Naive thymus-derived CD4-positive, alpha-beta T cell (primary cell): ENCODE data around the gene SLC37A4. TPM values are rescaled to one million over a fixed set of nuclear protein-coding genes. Genes with fewer than 3 reads are reported as not detected.
"Not testable (repeated sequence)": the region's sequence is repeated elsewhere in the genome, so short reads cannot be mapped to it uniquely, and the experiment has no call there.

Source experiments
- ATAC-seq: fragments of 150-1000 bp; cut with Tn5 transposase; 2 replicates; pipeline ENCODE4 v1.10.0; 2021; ENCODE audit warnings: mild to moderate bottlenecking, moderate library complexity
- CTCF ChIA-PET: fragments of 350-600 bp; sonication (Branson Sonifier 250); formaldehyde crosslinking; loops from one replicate; lab custom pipeline; 2021; ENCODE audit warnings: antibody characterized with exemption; lab: Charles Lee
- POLR2A ChIA-PET: fragments of 350-600 bp; sonication (Branson Sonifier 250); formaldehyde crosslinking; loops from one replicate; lab custom pipeline; 2021; ENCODE audit warnings: antibody characterized with exemption, inconsistent platforms; lab: Charles Lee
- DNase-seq, 9 donors: peaks; one replicate each; pipeline versions ENCODE4 v3.0.0 to v3.0.0-alpha.2; 2020 to 2022; ENCODE audit warnings: mixed read lengths in 1 of 9
- H3K27ac ChIP-seq: one replicate; pipeline ENCODE4 v1.7.0; 2013; ENCODE audit warnings: mild to moderate bottlenecking, low read depth, low read length, moderate library complexity
- H3K27me3 ChIP-seq, 2 donors: one replicate each; pipeline ENCODE4 v1.7.0; 2013; ENCODE audit warnings: low read length in 2 of 2, mild to moderate bottlenecking in 2 of 2, moderate library complexity in 2 of 2; ENCODE audit not compliant: control insufficient read depth in 2 of 2, insufficient read depth in 2 of 2
- H3K36me3 ChIP-seq, 3 experiments: 1 replicate in 2 of 3; 2 replicates in 1 of 3; pipeline ENCODE4 v1.7.0; 2013; ENCODE audit warnings: low read length in 3 of 3, mild to moderate bottlenecking in 3 of 3, moderate library complexity in 1 of 3; ENCODE audit not compliant: insufficient read depth in 3 of 3, control insufficient read depth in 2 of 3
- H3K4me1 ChIP-seq, 2 donors: one replicate each; pipeline ENCODE4 v1.7.0; 2013; ENCODE audit warnings: low read length in 2 of 2, mild to moderate bottlenecking in 2 of 2, moderate library complexity in 1 of 2; ENCODE audit not compliant: control insufficient read depth in 2 of 2, insufficient read depth in 2 of 2
- H3K4me3 ChIP-seq: 2 replicates; pipeline ENCODE4 v1.7.0; 2013; ENCODE audit warnings: mild to moderate bottlenecking, low read length
- H3K9me3 ChIP-seq, 3 experiments: 1 replicate in 2 of 3; 2 replicates in 1 of 3; pipeline ENCODE4 v1.7.0; 2013; ENCODE audit warnings: low read length in 3 of 3; ENCODE audit not compliant: control insufficient read depth in 2 of 3
- H3K27ac Mint-ChIP-seq, 9 donors: one replicate each; pipeline ENCODE4 v1.8.0; 2020 to 2022; ENCODE audit warnings: mixed read lengths in 9 of 9, mild to moderate bottlenecking in 8 of 9, moderate library complexity in 5 of 9, inconsistent platforms in 2 of 9
- H3K27me3 Mint-ChIP-seq, 5 donors: one replicate each; pipeline ENCODE4 v1.8.0; 2021 to 2022; ENCODE audit warnings: mixed read lengths in 5 of 5, mild to moderate bottlenecking in 1 of 5
- H3K36me3 Mint-ChIP-seq, 5 donors: one replicate each; pipeline ENCODE4 v1.8.0; 2020 to 2022; ENCODE audit warnings: mixed read lengths in 5 of 5, mild to moderate bottlenecking in 3 of 5, inconsistent platforms in 1 of 5
- H3K4me1 Mint-ChIP-seq, 7 donors: one replicate each; pipeline ENCODE4 v1.8.0; 2020 to 2022; ENCODE audit warnings: mixed read lengths in 7 of 7, mild to moderate bottlenecking in 3 of 7, inconsistent platforms in 1 of 7
- H3K4me3 Mint-ChIP-seq, 10 donors: one replicate each; pipeline ENCODE4 v1.8.0; 2020 to 2022; ENCODE audit warnings: mild to moderate bottlenecking in 10 of 10, mixed read lengths in 10 of 10, moderate library complexity in 6 of 10, inconsistent platforms in 2 of 10
- H3K9me3 Mint-ChIP-seq, 11 donors: one replicate each; pipeline ENCODE4 v1.8.0; 2020 to 2022; ENCODE audit warnings: mixed read lengths in 11 of 11, mild to moderate bottlenecking in 4 of 11, inconsistent platforms in 1 of 11, moderate library complexity in 1 of 11
- intact Hi-C, 2 donors: fragments of 100-400 bp; cut with micrococcal nuclease; formaldehyde crosslinking; loops; one replicate each; pipeline ENCODE4 v1.15.1; 2023
- polyA plus RNA-seq, 2 donors: library from polyadenylated mRNA; unstranded; fragments of 300-500 nt; fragmentation: Illumina TruSeq; gene quantifications; one replicate each; pipeline ENCODE4 v1.2.3, GENCODE V29; 2021
- total RNA-seq, 6 experiments: library from RNA in 5 of 6; stranded (reverse) in 5 of 6; gene quantifications; 1 replicate in 5 of 6; 2 replicates in 1 of 6; pipeline ENCODE4 v1.2.3 and lab custom pipeline; 2021 to 2026

Gene SLC37A4
- total and polyA plus RNA-seq, 7 experiments from 2014 or later: 7.1 to 20.8 (median 13.1) TPM

DNA sequence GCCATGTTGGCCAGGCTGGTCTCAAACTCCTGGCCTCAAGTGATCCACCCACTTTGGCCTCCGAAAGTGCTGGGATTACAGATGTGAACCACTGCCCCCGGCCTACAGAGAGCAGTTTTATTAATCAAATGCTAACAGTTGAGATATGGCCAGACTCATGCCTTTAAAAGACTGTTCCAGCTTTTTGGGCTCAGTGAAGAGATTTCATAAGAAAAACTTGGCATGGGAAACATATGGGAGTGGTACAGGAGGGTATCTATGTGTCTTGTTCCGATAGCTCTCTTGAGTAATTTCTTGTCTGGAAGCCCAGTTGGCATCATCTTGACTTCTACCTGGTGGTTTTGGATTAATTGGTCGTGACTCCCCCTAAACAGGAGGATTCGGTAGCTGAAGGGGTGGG lies 8.2 kb upstream of the SLC37A4 start:
- H3K27ac Mint-ChIP-seq: no peak overlapping the region
- H3K9me3 ChIP-seq: no peaks in the 10 kb centered on the region
- no peaks in the 10 kb centered on the region for H3K36me3 Mint-ChIP-seq
- H3K27me3 ChIP-seq: no peaks in the 10 kb centered on the region
- ChIA-PET CTCF (interaction anchor here (0.6 kb wide), 1 partner anchor 200 kb away, joined by 3 read pairs; no protein-coding TSS in a partner anchor), POLR2A (interaction anchor here (1.3 kb wide), 1 partner anchor 18 kb away, joined by 3 read pairs; the partner anchor contains the start of gene HYOU1)
- H3K27ac ChIP-seq: no peak overlapping the region
- no peaks in the 10 kb centered on the region for H3K27me3 Mint-ChIP-seq
- H3K4me3 ChIP-seq: no peak overlapping the region
- DNase-seq: no peak
- peaks cover 0 to 4% (median 0%) of the 10 kb centered on the region in 7 donors for H3K4me1 Mint-ChIP-seq
- H3K9me3 Mint-ChIP-seq: no peaks in the 10 kb centered on the region
- no peak for ATAC-seq
- H3K4me1 ChIP-seq: no peaks in the 10 kb centered on the region
- no peaks in the 10 kb centered on the region for H3K36me3 ChIP-seq
- intact Hi-C loops: no loop called here
- H3K4me3 Mint-ChIP-seq: no peak overlapping the region

DNA sequence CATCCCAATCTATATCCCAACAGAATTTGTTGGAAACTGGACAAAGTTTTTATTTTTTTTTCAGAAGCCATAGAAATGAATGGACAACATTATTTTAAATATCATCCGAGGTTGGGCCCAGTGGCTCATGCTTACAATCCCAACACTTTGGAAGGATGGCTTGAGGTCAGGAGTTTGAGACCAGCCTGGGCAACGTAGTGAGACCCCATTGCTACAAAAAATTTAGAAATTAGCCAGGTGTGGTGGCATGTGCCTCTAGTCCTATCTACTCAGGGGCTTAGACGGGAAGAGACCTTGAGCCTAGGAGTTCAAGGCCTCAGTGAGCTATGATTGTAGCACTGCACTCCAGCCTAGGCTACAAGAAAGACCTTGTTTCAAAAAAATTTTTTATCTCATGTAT lies 4.1 kb upstream of the SLC37A4 start:
- POLR2A ChIA-PET: interaction anchor here (1.2 to 1.7 kb wide), 3 partner anchors 11 to 50 kb away, joined by 3 to 5 read pairs (median 3); partner anchors contain the start of genes HMBS and TRAPPC4

DNA sequence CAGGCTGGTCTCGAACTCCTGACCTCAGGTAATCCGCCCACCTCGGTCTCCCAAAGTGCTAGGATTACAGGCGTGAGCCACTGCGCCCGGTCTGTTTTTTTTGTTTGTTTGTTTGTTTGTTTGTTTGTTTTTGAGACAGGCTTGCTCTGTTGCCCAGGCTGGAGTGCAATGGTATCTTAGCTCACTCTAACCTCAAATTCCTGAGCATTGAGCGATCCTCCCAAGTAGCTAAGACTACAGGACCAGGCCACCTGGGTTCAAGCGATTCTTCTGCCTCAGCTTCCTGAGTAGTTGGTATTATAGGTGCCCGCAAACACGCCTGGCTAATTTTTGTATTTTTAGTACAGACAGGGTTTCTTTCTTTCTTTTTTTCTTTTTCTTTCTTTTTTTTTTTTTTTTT lies 2.7 kb upstream of the SLC37A4 start:
- H3K4me3 ChIP-seq, H3K27me3 ChIP-seq, CTCF ChIA-PET, H3K27me3 Mint-ChIP-seq, H3K36me3 ChIP-seq, intact Hi-C loops, DNase-seq, H3K9me3 ChIP-seq, H3K9me3 Mint-ChIP-seq, H3K4me3 Mint-ChIP-seq, H3K27ac ChIP-seq, H3K36me3 Mint-ChIP-seq, H3K27ac Mint-ChIP-seq, ATAC-seq: not testable (repeated sequence)
- POLR2A ChIA-PET: interaction anchor here (0.8 to 1.7 kb wide), 2 partner anchors 9 to 10 kb away, joined by 3 to 4 read pairs; no protein-coding TSS in a partner anchor
- peaks cover 0 to 10% of the 10 kb centered on the region in 2 donors for H3K4me1 ChIP-seq
- peaks cover 12 to 17% (median 15%) of the 10 kb centered on the region in 7 donors for H3K4me1 Mint-ChIP-seq

More for the DNA sequence above, 4.1 kb upstream of the SLC37A4 start:
- no peaks in the 10 kb centered on the region for H3K9me3 ChIP-seq
- Mint-ChIP-seq H3K9me3 (no peaks in the 10 kb centered on the region), H3K36me3 (no peaks in the 10 kb centered on the region), H3K27me3 (no peaks in the 10 kb centered on the region), H3K4me1 (peaks cover under 1 to 5% (median 3%) of the 10 kb centered on the region in 7 donors), H3K27ac (no peak overlapping the region), H3K4me3 (no peak overlapping the region)
- no peak for ATAC-seq
- H3K27me3 ChIP-seq: no peaks in the 10 kb centered on the region
- peaks cover 0 to 2% of the 10 kb centered on the region in 2 donors for H3K4me1 ChIP-seq
- no peak for DNase-seq
- CTCF ChIA-PET: no interaction called here
- H3K4me3 ChIP-seq: no peak overlapping the region
- H3K27ac ChIP-seq: no peak overlapping the region
- intact Hi-C loops: no loop called here
- H3K36me3 ChIP-seq: peaks cover 0 to 3% (median 0%) of the 10 kb centered on the region in 3 experiments

DNA sequence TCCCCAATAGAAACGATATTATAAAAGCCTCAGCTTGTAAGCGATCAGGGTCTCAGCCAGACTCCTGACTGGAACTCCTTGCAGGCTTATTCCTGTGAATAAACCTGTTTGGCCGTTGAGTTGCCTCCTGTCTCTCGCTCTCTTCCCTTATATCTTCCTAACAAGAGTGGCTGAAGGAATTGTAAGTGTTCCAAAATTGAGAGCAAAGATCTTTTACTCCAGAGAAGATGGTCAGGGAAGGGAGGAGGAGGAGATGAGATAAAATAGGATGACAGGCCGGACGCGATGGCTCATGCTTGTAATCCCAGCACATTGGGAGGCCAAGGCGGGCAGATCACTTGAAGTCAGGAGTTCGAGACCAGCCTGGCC lies 1.2 kb upstream of the SLC37A4 start:
- intact Hi-C loops: loop anchor here (2.0 kb wide), 4 partner anchors 35 to 75 kb away; partner anchors contain the start of genes HMBS (in 1 of the 2), UPK2 (in 1 of the 2) and VPS11 (in 1 of the 2)
- no peaks in the 10 kb centered on the region for H3K27me3 Mint-ChIP-seq
- H3K4me1 ChIP-seq: peaks cover 0 to 10% of the 10 kb centered on the region in 2 donors
- peaks cover 0 to 1% (median 0%) of the 10 kb centered on the region in 5 donors for H3K36me3 Mint-ChIP-seq
- ChIA-PET POLR2A (interaction anchor here (0.8 to 5.6 kb wide), 5 partner anchors 9 to 34 kb away, joined by 3 to 67 read pairs (median 5); partner anchors contain the start of genes CENATAC, RPS25 and TRAPPC4), CTCF (interaction anchor here (0.8 kb wide), 1 partner anchor 16 kb away, joined by 3 read pairs; no protein-coding TSS in a partner anchor)
- peak overlapping the region in 5 of 10 donors; percentile 13 to 81 (median 74) for H3K4me3 Mint-ChIP-seq
- H3K9me3 Mint-ChIP-seq: no peaks in the 10 kb centered on the region
- no peak for ATAC-seq
- H3K4me1 Mint-ChIP-seq: peaks cover 12 to 22% (median 15%) of the 10 kb centered on the region in 7 donors
- DNase-seq: no peak
- H3K4me3 ChIP-seq: no peak overlapping the region
- H3K9me3 ChIP-seq: no peaks in the 10 kb centered on the region
- H3K27me3 ChIP-seq: no peaks in the 10 kb centered on the region
- H3K27ac Mint-ChIP-seq: peak overlapping the region in 3 of 9 donors; percentile 57 to 69 (median 64)
- H3K27ac ChIP-seq: no peak overlapping the region
- peaks cover 0 to 13% (median 0%) of the 10 kb centered on the region in 3 experiments for H3K36me3 ChIP-seq

DNA sequence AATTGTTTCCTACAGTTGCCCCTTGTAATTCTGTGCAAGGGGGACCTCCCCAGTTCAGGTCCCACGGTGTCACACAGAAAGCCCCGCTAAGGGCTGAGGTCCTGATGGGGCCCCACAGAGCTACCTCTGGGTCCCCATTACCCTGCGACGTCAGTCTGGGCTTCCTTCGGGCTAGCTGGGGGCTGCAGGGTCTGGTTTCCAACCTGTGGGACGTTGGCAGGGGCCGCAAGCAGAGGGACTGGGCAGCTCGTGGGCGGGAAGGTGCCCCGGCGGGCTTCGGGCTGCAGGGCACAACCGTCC lies 698 bp downstream of the SLC37A4 start:
- intact Hi-C loops: loop anchor here (1.0 to 2.0 kb wide), 13 partner anchors 12 to 175 kb away; partner anchors contain the start of genes CENATAC (in 2 of the 2), HMBS (in 2 of the 2), HYOU1 (in 2 of the 2) and RPS25 (in 2 of the 2)
- peaks cover 0 to 6% (median 3%) of the 10 kb centered on the region in 5 donors for H3K36me3 Mint-ChIP-seq
- Histone ChIP-seq H3K27me3 (no peaks in the 10 kb centered on the region), H3K36me3 (peaks cover 0 to 25% (median 5%) of the 10 kb centered on the region in 3 experiments), H3K4me1 (peaks cover 0 to 10% of the 10 kb centered on the region in 2 donors), H3K4me3 (peak overlapping the region; percentile 91), H3K9me3 (no peaks in the 10 kb centered on the region), H3K27ac (peak overlapping the region; percentile 79)
- CTCF ChIA-PET: interaction anchor here (1.0 to 1.3 kb wide), 2 partner anchors 11 to 27 kb away, joined by 3 to 5 read pairs; partner anchors contain the start of genes HYOU1 and TRAPPC4
- H3K27me3 Mint-ChIP-seq: no peaks in the 10 kb centered on the region
- H3K4me1 Mint-ChIP-seq: peaks cover 12 to 28% (median 19%) of the 10 kb centered on the region in 7 donors
- H3K9me3 Mint-ChIP-seq: no peaks in the 10 kb centered on the region
- peak overlapping the region; percentile 59 to 91 (median 81) for H3K27ac Mint-ChIP-seq
- peak overlapping the region; percentile 62 to 93 (median 82) for H3K4me3 Mint-ChIP-seq
- DNase-seq: peak in 1 of 9 donors; percentile 16
- POLR2A ChIA-PET: interaction anchor here (0.6 to 5.6 kb wide), 9 partner anchors 8 to 100 kb away, joined by 3 to 67 read pairs (median 5); partner anchors contain the start of genes CENATAC, DPAGT1, RPS25 and TRAPPC4
- ATAC-seq: no peak

DNA sequence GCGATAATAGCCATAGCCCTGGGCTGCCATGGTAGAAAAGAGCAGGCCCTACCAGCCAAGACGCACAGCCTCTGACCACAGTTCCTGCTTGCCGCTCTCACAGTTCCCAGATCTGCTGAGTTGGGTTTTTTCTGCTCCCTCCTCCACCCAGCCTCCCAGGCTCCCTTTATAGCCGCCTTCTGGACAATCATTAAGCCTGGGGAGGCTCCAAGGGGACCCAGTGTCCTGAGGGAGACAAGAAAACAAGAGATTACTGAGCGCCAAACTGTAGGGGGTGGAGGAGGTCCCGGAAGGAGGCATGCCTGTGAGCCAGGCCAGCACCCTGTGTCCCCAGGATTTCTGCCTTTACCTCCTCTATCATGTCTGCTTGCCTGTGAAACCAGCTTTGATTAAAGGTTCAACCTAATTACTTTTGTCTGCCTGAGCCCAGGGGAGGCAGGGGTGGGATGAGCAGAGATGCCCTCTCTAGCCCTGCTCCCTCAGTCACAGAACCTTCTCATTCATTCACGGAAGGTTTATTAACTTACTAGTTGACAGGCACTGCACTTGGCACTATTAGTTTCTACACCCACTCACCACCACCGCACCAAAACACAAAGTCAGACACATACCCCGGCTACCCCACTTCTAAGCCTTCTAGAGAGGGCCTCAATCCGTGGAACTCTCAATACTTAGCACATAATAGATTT lies 1.2 kb downstream of the SLC37A4 start:
- Histone ChIP-seq H3K27me3 (no peaks in the 10 kb centered on the region), H3K4me1 (peaks cover 0 to 10% of the 10 kb centered on the region in 2 donors), H3K27ac (peak overlapping the region; percentile 79), H3K9me3 (no peaks in the 10 kb centered on the region), H3K4me3 (peak overlapping the region; percentile 91), H3K36me3 (peaks cover 0 to 30% (median 5%) of the 10 kb centered on the region in 3 experiments)
- Mint-ChIP-seq H3K4me3 (peak overlapping the region; percentile 62 to 93 (median 82)), H3K27me3 (no peaks in the 10 kb centered on the region), H3K27ac (peak overlapping the region; percentile 59 to 91 (median 81)), H3K4me1 (peaks cover 12 to 31% (median 24%) of the 10 kb centered on the region in 7 donors), H3K9me3 (no peaks in the 10 kb centered on the region), H3K36me3 (peaks cover 0 to 8% (median 3%) of the 10 kb centered on the region in 5 donors)
- ATAC-seq (no peak), DNase-seq (peak in 1 of 9 donors; percentile 13)
- POLR2A ChIA-PET: interaction anchor here (0.6 to 5.6 kb wide), 7 partner anchors 8 to 73 kb away, joined by 3 to 67 read pairs (median 5); partner anchors contain the start of genes CENATAC, DPAGT1, RPS25 and TRAPPC4
- CTCF ChIA-PET: interaction anchor here (1.3 kb wide), 1 partner anchor 10 kb away, joined by 5 read pairs; the partner anchor contains the start of gene TRAPPC4
- intact Hi-C loops: loop anchor here (1.0 to 2.0 kb wide), 13 partner anchors 11 to 176 kb away; partner anchors contain the start of genes CENATAC (in 2 of the 2), HMBS (in 2 of the 2), HYOU1 (in 2 of the 2) and RPS25 (in 2 of the 2)
